GM20000 (cell line): ENCODE data around the gene ARFIP1.
"Not testable (repeated sequence)": the region's sequence is repeated elsewhere in the genome, so short reads cannot be mapped to it uniquely, and the experiment has no call there.

Source experiments
- DNase-seq: peaks from one replicate; pipeline ENCODE4 v3.0.0; 2012; ENCODE audit warnings: low spot score
- CTCF ChIP-seq: IDR thresholded peaks from 2 replicates; pipeline ENCODE4 v1.5.1; 2012; ENCODE audit warnings: mild to moderate bottlenecking, control low read depth; ENCODE audit errors: extremely low read depth, missing control alignments

The ARFIP1 gene

GRCh38 chr4:152860046-152860445, 80.3 kb downstream of the ARFIP1 start:
- no peak for TF ChIP-seq CTCF
- no peak for DNase-seq

- no peak for DNase-seq
- TF ChIP-seq CTCF: no peak
Measured at GRCh38 chr4:152862608-152863007, 82.9 kb downstream of the ARFIP1 start.

GRCh38 chr4:152864361-152864760, 84.6 kb downstream of the ARFIP1 start:
- DNase-seq: no peak
- no peak for TF ChIP-seq CTCF

- not testable (repeated sequence) for DNase-seq
Measured at GRCh38 chr4:152866432-152866993, 86.8 kb downstream of the ARFIP1 start.

GRCh38 chr4:152870606-152871005, 90.9 kb downstream of the ARFIP1 start:
- DNase-seq: no peak
- no peak for TF ChIP-seq CTCF

GRCh38 chr4:152875261-152875660, 95.5 kb downstream of the ARFIP1 start:
- no peak for TF ChIP-seq CTCF
- DNase-seq: no peak

GRCh38 chr4:152877868-152878267, 98.1 kb downstream of the ARFIP1 start:
- no peak for TF ChIP-seq CTCF
- no peak for DNase-seq

- DNase-seq: no peak
- no peak for TF ChIP-seq CTCF
Measured at GRCh38 chr4:152880263-152880662, 100.5 kb downstream of the ARFIP1 start.
